Measurements from ENCODE around the gene SGCA. TPM values are rescaled to one million over a fixed set of nuclear protein-coding genes. Genes with fewer than 3 reads are reported as not detected.

SGCA gene
- total RNA-seq, 4 donors from 2014 or later: 1.8 to 7.8 (median 4.9) TPM

GRCh38 chr17:50186661-50187393 lies 21.0 kb downstream of the SGCA start:
- no peak for TF ChIP-seq EP300 (IDR thresholded peaks at IDR 0.05)
- TF ChIP-seq POLR2A (IDR thresholded peaks at IDR 0.05): no peak
- no peak for TF ChIP-seq CTCF (IDR thresholded peaks at IDR 0.05)

GRCh38 chr17:50187394-50187725 lies 21.6 kb downstream of the SGCA start:
- WGBS, 2 donors: 48 to 56% methylated on average over 3 to 4 of the region's 4 CpGs
- Histone ChIP-seq H3K27me3 (no peaks in the 10 kb centered on the region), H3K27ac (peak overlapping the region in 3 of 4 donors; percentile 59 to 89 (median 67)), H3K36me3 (peaks cover 0 to 72% (median 0%) of the 10 kb centered on the region in 3 donors), H3K9me3 (no peaks in the 10 kb centered on the region), H3K4me1 (peaks cover 0 to 70% (median 12%) of the 10 kb centered on the region in 4 donors), H3K4me3 (no peak overlapping the region)
- TF ChIP-seq POLR2A (IDR thresholded peaks at IDR 0.05): no peak
- no peak for TF ChIP-seq CTCF (IDR thresholded peaks at IDR 0.05)
- no peak for TF ChIP-seq EP300 (IDR thresholded peaks at IDR 0.05)
- DNase-seq (ENCODE audit: low spot score in 2 of 2): no peak

More at GRCh38 chr17:50186661-50187393, 21.0 kb downstream of the SGCA start:
- H3K4me1 ChIP-seq: peaks cover 0 to 75% (median 13%) of the 10 kb centered on the region in 4 donors
- H3K4me3 ChIP-seq: no peak overlapping the region
- H3K27me3 ChIP-seq: no peaks in the 10 kb centered on the region
- 69 to 71% methylated on average over 18 to 24 of the region's 24 CpGs for WGBS, 2 donors
- DNase-seq (ENCODE audit: low spot score in 2 of 2): no peak
- H3K9me3 ChIP-seq: no peaks in the 10 kb centered on the region
- peaks cover 0 to 66% (median 0%) of the 10 kb centered on the region in 3 donors for H3K36me3 ChIP-seq
- peak overlapping the region; percentile 30 to 89 (median 58) for H3K27ac ChIP-seq

GRCh38 chr17:50187751-50188530 lies 22.1 kb downstream of the SGCA start:
- Histone ChIP-seq H3K27me3 (no peaks in the 10 kb centered on the region), H3K4me3 (no peak overlapping the region), H3K36me3 (peaks cover 0 to 77% (median 0%) of the 10 kb centered on the region in 3 donors), H3K9me3 (no peaks in the 10 kb centered on the region), H3K4me1 (peaks cover 0 to 71% (median 12%) of the 10 kb centered on the region in 4 donors), H3K27ac (peak overlapping the region in 3 of 4 donors; percentile 59 to 89 (median 67))
- no peak for DNase-seq (ENCODE audit: low spot score in 2 of 2)
- TF ChIP-seq EP300 (IDR thresholded peaks at IDR 0.05): no peak
- no peak for TF ChIP-seq POLR2A (IDR thresholded peaks at IDR 0.05)
- no peak for TF ChIP-seq CTCF (IDR thresholded peaks at IDR 0.05)
- 61 to 82% methylated on average over 12 to 17 of the region's 17 CpGs for WGBS, 2 donors

- Histone ChIP-seq H3K36me3 (peaks cover 0 to 83% (median 0%) of the 10 kb centered on the region in 3 donors), H3K27me3 (no peaks in the 10 kb centered on the region), H3K27ac (peak overlapping the region in 3 of 4 donors; percentile 34 to 89 (median 36)), H3K4me1 (peaks cover 0 to 67% (median 12%) of the 10 kb centered on the region in 4 donors), H3K4me3 (no peak overlapping the region), H3K9me3 (no peaks in the 10 kb centered on the region)
- DNase-seq (ENCODE audit: low spot score in 2 of 2): no peak
- no peak for TF ChIP-seq EP300 (IDR thresholded peaks at IDR 0.05)
- no peak for TF ChIP-seq POLR2A (IDR thresholded peaks at IDR 0.05)
- no peak for TF ChIP-seq CTCF (IDR thresholded peaks at IDR 0.05)
- 61 to 65% methylated on average over 13 of the region's 13 CpGs for WGBS, 2 donors
Measured at GRCh38 chr17:50188531-50188920, 22.7 kb downstream of the SGCA start.

All from tibial nerve (tissue), 4 donors.